GM23338 (cell line): ENCODE data around the gene GAB2.

ENCODE experiments used
- CREB1 ChIP-seq: fragments of 250-450 bp; sonication (Bioruptor Pico); IDR thresholded peaks from 2 replicates; pipeline ENCODE4 v1.5.0; 2020; ENCODE audit warnings: low read depth, mild to moderate bottlenecking, moderate library complexity
- EZH2 ChIP-seq: fragments of 200-600 bp; sonication (generic); IDR thresholded peaks from one replicate; pipeline ENCODE4 v1.8.0; 2017; ENCODE audit warnings: antibody characterized with exemption, mild to moderate bottlenecking, low read depth; ENCODE audit not compliant: unreplicated experiment
- JUNB ChIP-seq: IDR thresholded peaks from one replicate; pipeline ENCODE4 v1.6.1; 2016; ENCODE audit warnings: antibody characterized with exemption; ENCODE audit not compliant: unreplicated experiment
- NANOG ChIP-seq: IDR thresholded peaks from 2 replicates; pipeline ENCODE4 v1.6.1; 2016; ENCODE audit warnings: antibody characterized with exemption, borderline replicate concordance
- POLR2AphosphoS5 ChIP-seq: IDR thresholded peaks from 2 replicates; pipeline ENCODE4 v1.6.1; 2016; ENCODE audit warnings: antibody characterized with exemption, low read depth
- REST ChIP-seq: IDR thresholded peaks from one replicate; pipeline ENCODE4 v1.6.1; 2018; ENCODE audit warnings: antibody characterized with exemption; ENCODE audit not compliant: unreplicated experiment
- STAT1 ChIP-seq: IDR thresholded peaks from one replicate; pipeline ENCODE4 v1.6.1; 2016; ENCODE audit warnings: antibody characterized with exemption; ENCODE audit not compliant: unreplicated experiment
- ZNF114 ChIP-seq: fragments of 250-450 bp; sonication (Bioruptor Pico); IDR thresholded peaks from 2 replicates; pipeline ENCODE4 v1.5.0; 2020; ENCODE audit warnings: mild to moderate bottlenecking, moderate library complexity
- TF ChIP-seq, protein P1 (sequence below), 2 experiments: fragments of 200-600 bp in 1 of 2; sonication (generic) in 1 of 2; conservative IDR thresholded peaks; 2 replicates each; pipeline versions ENCODE4 v1.5.1 to v1.6.1; 2016 to 2017; ENCODE audit warnings: antibody characterized with exemption in 2 of 2, low read depth in 2 of 2, mild to moderate bottlenecking in 2 of 2, moderate library complexity in 1 of 2

DNA sequence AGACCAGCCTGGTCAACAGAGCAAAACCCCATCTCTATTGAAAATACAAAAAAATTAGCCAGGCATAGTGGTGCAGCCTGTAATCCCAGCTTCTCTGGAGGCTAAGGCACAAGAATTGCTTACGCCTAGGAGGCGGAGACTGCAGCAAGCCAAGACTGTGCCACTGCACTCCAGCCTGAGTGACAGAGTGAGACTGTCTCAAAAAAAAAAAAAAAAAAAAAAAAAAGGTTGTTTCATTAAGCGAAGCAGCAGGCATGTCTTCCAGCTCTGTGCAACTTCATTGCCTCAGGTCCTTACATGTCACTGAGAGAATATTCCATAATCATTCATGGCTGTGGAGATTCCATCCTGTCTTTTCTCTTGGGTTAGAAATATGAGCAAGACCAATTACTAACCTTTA lies 16.9 kb downstream of the GAB2 start:
- TF ChIP-seq EZH2 (no peak), POLR2AphosphoS5 (no peak), NANOG (no peak), REST (no peak), CREB1 (CRISPR knock-in tag) (no peak), JUNB (no peak), ZNF114 (CRISPR knock-in tag) (no peak), STAT1 (no peak)
- TF ChIP-seq, protein P1, sequence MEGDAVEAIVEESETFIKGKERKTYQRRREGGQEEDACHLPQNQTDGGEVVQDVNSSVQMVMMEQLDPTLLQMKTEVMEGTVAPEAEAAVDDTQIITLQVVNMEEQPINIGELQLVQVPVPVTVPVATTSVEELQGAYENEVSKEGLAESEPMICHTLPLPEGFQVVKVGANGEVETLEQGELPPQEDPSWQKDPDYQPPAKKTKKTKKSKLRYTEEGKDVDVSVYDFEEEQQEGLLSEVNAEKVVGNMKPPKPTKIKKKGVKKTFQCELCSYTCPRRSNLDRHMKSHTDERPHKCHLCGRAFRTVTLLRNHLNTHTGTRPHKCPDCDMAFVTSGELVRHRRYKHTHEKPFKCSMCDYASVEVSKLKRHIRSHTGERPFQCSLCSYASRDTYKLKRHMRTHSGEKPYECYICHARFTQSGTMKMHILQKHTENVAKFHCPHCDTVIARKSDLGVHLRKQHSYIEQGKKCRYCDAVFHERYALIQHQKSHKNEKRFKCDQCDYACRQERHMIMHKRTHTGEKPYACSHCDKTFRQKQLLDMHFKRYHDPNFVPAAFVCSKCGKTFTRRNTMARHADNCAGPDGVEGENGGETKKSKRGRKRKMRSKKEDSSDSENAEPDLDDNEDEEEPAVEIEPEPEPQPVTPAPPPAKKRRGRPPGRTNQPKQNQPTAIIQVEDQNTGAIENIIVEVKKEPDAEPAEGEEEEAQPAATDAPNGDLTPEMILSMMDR (conservative IDR thresholded peaks at IDR 0.05; ENCODE audit: low read depth in 2 of 2) = no peak
